ENCODE results near the gene RAP1A.
"Not testable (repeated sequence)": the region's sequence is repeated elsewhere in the genome, so short reads cannot be mapped to it uniquely, and the experiment has no call there.

Gene RAP1A

GRCh38 chr1:111630567-111630966, 11.0 kb downstream of the RAP1A start:
- DNase-seq, result no peak

DNA sequence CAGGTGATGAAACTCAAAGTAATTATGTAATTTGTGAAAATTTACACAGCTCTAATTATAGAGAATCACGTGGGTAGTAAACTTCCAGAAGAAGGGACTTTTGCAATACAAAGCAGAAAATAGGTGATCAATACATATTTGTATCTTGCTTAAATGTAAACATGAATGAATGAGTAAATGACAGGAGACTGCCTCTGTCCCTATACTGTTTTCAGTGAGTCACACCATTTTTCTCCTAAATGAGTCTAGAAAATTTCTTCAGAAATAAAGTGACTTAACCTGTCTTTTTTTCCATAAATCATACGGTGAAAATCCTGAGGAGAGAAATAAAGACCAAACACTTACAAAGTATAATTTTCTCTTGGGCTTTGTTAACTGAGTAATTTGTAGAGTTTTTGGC, 11.9 kb downstream of the RAP1A start:
- DNase-seq, result no peak

DNA sequence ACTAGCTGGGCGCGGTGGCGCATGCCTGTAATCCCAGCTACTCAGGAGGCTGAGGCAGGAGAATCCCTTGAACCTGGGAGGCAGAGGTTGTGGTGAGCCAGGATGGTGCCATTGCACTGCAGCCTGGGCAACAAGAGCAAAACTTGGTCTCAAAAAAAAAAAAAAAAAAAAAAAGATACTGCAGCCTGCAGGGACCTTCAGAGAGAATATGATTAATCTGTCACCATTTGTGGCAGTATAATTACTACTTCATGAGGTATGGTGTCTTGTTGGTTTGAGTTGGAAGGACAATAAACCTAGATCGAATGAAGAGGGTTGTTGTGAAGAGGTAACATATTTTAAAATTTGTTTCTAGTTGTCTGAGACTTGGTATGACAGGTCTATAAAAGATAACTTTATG, 13.2 kb downstream of the RAP1A start:
- DNase-seq, result not testable (repeated sequence)

GRCh38 chr1:111633736-111634247, 14.2 kb downstream of the RAP1A start:
- no peak for DNase-seq

DNA sequence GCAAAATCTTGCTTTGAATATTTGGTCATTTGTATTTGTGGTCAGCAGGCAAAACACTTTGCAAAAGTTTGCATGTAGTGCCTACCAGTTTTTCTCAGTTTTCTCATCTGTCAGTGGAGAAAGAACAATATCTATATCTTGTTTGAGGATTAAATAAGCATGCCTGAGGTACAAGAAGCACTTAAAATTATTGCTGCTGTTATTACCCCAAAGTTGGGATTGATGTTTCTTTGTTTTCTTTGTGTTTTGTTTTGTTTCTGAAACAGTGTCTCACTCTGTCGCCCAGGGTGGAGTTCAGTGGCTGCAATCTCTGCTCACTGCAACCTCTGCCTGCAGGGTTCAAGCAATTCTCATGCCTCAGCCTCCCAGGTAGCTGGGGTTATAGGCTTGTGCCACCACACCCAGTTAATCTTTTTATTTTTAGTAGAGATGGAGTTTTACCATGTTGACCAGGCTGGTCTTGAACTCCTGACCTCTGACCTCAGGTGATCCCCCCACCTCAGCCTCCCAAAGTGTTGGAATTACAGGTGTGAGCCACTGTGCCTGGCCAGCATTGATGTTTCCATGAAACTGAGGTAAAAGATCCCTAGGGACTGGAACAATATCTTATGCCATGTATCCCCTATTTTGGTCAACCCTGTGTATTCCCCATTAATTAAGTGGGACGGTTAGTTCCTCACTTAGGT, 15.9 kb downstream of the RAP1A start:
- DNase-seq, result no peak

DNA sequence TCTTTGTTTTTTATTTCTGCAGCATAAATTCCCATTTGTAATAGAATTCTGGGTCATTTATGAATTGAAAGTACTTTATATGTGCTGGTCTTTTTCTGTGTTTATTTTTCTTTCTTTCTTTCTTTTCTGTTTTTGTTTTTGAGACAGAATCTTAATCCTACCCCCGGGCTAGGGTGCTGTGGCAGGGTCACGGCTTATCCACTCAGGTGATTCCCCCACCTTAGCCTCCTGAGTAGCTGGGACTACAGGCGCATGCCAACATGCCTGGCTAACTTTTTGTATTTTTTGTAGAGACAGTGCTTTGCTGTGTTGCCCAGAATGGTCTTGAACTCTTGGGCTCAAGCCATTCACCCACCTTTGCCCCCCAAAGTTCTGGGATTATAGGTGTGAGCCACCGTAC, 18.7 kb downstream of the RAP1A start:
- no peak for DNase-seq

DNA sequence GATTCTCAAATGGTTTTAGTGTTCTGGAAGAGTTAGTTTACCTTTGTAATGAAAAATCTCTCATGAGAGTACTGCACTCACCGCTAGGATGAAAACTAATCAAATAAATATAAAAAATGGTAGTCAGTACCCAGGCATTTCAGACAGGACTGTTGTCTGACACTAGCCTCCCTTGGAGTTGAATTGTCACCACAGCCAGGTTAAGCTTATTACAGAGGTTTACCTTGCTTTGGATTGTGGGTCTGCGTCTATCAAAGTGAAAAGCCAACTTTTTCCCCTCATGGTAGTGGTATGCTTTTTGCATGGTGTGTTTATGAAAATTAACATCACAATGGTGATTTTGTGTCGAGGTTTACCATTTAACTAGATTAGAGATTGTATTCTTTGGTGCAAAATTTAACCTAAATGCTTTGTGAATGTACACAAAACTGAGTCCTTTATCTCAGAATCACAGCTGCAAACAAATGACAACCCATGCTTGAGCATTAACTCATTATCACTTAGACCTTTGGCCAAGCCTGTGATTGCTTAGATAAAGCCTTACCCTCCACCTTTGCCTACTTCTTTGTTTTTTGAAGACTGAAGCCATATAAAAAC, 20.1 kb downstream of the RAP1A start:
- no peak for DNase-seq

GRCh38 chr1:111643097-111643496, 23.5 kb downstream of the RAP1A start:
- no peak for DNase-seq

- no peak for DNase-seq
Measured at GRCh38 chr1:111643696-111644095, 24.1 kb downstream of the RAP1A start.

GRCh38 chr1:111644506-111644905, 24.9 kb downstream of the RAP1A start:
- DNase-seq, result no peak

- no peak for DNase-seq
Measured at GRCh38 chr1:111647736-111648135, 28.1 kb downstream of the RAP1A start.

DNA sequence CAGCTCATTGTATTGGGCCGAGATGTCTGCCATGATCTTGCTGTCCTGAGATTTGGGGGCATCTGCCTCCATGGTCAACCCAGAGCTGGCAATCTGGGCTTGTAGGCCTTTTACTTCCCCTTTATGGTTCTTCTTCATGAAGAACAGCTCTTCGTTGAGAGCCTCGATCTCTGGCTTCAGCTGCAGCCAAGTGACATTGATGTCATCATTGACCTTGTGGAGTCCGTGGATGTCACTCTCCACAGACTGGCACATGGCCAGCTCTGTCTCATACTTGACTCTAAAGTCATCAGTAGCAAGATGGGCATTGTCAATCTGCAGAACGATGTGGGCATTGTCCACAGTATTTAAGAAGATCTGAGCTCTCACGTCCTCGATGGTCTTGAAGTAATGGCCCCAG, 29.2 kb downstream of the RAP1A start:
- DNase-seq, result no peak

- no peak for DNase-seq
Measured at GRCh38 chr1:111649227-111649626, 29.6 kb downstream of the RAP1A start.

DNA sequence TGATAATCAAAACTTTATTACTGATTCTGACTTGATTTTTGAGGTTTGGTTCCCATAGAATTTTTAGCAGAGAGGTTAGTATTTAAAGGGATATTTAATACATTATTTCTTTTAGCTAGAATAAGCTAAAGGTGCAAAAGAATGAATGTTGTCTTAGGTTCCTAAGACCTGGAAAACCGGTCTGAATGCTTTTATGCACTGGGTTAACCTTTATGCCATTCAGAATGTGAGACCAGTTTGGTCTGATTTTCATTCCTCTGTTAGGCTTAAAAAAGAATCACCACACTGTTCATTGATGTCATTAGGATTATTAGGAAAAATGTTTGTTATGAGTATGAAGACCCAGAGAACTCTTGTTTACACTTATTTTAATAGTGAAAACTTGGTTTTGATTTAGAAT, 30.1 kb downstream of the RAP1A start:
- DNase-seq, result no peak

DNA sequence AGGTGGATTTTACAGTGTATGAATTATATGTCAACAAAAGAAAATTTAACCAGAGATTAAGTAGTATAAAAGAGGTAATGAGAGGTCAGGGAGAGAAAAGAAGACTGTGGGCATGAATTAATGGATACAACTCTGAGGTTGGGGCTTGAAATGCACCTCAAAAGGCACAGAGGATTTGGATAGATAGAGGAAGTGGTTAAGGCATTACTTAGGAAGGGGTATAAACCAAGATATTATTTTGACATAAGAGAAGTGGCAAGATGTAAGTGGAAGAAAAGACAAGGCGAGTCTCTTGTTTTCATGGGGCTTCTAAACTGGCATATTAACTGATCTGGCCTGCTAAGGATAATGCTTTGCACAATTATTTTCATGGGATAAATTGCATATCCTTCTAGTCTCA, 34.1 kb downstream of the RAP1A start:
- no peak for DNase-seq

DNA sequence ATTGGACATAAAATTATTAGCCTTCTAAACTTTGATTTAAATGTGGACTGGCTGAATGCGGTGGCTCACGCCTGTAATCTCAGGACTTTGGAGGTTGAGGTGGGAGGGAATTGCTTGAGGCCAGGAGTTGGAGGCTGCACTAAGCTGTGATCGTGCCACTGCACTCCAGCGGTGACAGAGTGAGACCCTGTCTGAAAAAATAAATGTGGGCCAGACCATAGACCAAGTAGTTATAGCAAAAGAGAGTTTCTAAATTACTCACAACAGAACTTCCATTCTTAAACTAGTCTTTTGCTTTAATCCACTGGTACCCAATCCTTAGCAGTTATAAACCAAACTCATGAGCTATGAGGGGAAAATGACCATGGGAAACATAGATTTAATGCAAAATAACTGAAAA, 35.2 kb downstream of the RAP1A start:
- DNase-seq, result no peak

DNA sequence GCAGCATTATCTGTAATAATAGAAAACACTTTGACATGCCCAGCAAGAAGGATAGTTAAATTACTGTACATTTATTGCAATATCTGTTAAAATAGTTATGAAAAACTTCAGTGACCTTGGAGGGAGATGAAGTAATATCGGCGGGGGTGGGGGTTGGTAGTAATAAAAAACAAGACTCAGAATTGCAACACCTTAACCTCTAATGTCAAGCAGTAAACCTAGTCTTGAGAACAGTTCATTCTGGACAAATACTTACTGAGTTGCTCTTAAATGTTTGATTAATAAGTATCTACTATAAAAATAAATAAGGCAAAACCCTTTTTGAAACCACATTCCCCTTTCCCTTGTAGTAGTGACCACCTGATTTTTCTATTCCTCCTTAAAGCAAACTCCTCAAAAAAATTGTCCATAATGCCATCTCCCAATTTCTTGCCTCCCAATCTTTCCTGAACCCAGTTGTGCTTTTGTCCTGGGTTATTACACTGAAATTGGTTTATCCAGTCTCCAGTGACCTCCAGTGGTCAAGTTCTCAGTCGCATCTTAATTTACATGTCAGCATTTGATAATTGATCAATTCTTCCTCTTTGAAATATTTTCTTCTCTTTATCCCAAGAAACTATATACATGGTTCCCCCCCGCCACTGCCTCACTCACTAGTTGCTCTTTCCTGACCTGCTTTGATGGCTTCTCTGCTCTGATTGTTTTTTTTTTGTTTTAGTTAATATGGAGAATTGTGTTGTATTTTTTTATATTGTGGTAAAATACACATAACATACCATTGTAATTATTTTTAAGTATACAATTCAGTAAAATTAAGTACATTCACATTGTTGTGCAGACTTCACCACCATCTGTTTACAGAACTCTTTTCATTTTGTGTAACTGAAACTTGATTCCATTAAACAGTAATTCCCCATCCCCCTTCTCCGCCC, 36.8 kb downstream of the RAP1A start:
- DNase-seq, result no peak

DNA sequence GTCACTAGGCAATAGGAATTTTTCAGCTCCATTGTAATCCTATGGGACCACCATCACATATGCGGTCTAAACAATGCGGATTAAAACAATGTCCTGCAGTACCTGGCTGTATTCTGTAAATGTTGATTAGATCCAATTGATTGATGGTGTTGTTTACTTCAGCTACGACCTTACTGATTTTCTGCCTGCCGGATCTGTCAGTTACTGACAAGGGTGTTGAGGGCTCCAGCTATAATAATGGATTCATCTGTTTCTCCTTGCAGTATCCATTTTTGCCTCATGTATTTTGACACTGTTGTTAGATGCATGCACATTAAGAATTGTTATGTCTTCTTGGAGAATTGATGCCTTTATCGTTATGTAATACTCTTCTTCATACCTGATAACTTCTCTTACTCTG, 39.0 kb downstream of the RAP1A start:
- no peak for DNase-seq

DNA sequence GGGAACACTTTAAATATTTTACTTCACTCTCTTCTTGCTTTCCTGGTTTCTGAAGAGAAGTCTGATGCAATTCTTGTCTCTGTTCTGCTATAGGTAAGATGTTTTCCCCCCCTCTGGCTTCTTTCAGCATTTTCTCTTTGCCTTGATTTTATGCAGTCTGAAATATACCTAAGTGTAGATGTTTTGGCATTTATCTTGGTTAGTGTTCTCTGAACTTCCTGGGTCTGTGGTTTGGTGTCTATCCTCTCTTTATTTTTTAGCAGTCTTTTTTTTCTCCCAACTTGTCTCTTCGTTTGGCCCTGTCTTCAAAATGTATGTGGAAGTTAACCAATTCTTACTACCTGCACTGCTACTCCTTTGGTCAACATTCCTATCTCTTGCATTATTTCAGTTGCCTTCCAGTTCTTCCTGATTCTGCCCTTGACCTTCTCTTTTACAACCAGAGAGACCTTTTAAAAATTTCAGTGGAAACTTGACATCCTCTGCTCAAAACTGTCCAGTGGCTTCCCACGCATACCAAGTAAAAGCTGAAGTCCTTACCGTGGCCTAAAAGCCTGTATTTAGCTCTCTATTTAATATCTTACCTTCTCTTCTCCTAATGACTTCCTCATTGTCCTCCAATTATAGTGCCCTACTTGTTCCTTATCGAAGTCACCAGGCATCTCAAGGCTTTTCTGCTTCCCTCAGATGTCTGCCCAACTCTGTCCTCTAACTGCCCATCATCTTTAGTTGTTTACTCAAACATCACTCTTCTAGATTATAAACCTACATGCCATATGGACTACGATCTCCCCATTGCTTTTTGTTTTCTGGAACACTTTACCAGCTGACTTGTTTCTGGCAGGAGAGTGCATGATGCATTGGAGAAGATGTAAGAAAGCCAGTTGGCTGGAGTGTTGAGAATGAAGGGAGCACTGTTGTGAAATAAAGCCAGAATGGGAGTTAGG, 40.9 kb downstream of the RAP1A start:
- no peak for DNase-seq

- no peak for DNase-seq
Measured at GRCh38 chr1:111664652-111665051, 45.1 kb downstream of the RAP1A start.

DNA sequence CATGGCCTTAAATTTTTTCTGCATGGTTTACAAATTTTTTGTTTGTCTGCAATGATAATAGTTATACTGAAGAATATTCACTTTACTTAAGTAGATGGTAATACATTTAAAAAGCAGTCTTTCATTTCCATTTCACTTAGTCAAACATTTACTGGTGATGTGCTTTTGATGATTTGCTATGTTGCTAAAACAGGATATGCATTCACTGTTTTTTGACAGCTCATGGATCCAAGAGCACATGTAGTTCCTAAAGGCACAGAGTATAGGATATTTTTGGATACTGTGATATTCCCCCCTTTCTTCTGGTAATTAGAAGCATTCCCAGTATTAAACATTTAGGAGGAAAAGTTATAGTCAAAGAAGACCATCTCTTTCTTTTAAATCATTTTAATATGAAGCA, 45.9 kb downstream of the RAP1A start:
- no peak for DNase-seq

GRCh38 chr1:111666828-111667227, 47.2 kb downstream of the RAP1A start:
- no peak for DNase-seq

GRCh38 chr1:111669268-111669667, 49.7 kb downstream of the RAP1A start:
- no peak for DNase-seq
